AG04449 (cell line): ENCODE data around the gene AQP4.

Experiments used
- CTCF ChIA-PET: fragments of 350-600 bp; formaldehyde crosslinking; extraction: SDS; loops from one replicate; lab custom pipeline; 2021; ENCODE audit warnings: antibody characterized with exemption; lab: Yijun Ruan, JAX
- POLR2A ChIA-PET: fragments of 400-600, 350-600 bp; formaldehyde crosslinking; extraction: SDS; loops from one replicate; lab custom pipeline; 2020; ENCODE audit warnings: antibody characterized with exemption, inconsistent platforms; lab: Yijun Ruan, JAX
- DNase-seq: peaks from one replicate; pipeline ENCODE4 v3.0.0-alpha.2; 2010; ENCODE audit warnings: low read depth, low spot score
- H3K4me3 ChIP-seq: 2 replicates; pipeline ENCODE4 v1.5.1; 2011; ENCODE audit warnings: low read depth, mild to moderate bottlenecking, control low read depth, low read length
- CTCF ChIP-seq: IDR thresholded peaks from one replicate; pipeline ENCODE4 v1.5.1; 2011; ENCODE audit warnings: mild to moderate bottlenecking, moderate library complexity, low read length, control low read depth, inconsistent platforms; ENCODE audit not compliant: insufficient read depth; ENCODE audit errors: missing control alignments

Gene AQP4

DNA sequence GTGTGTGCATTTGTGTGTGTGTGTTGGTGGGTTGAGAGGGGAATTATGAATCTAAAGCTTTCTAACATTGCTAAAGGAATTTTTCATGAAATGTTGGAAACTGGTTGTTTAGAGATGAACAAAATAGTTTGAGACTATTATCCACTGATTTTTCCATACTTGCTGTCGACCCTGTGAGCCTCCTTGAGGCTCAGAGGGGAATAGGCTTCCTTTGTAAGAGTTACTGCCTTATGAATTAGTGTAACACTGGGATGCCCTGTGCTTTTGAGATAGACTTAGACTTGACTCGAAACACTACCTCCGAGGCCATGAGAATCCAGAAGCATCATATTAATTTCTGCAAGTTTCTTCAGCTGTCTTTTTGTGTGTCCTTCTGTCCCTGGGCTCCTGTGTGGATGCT is 37.9 kb downstream of the AQP4 start:
- CTCF ChIA-PET: no interaction called here
- no peak for DNase-seq
- H3K4me3 ChIP-seq: no peak overlapping the region
- TF ChIP-seq CTCF: no peak
- POLR2A ChIA-PET: no interaction called here

GRCh38 chr18:26826656-26827235 is 38.8 kb downstream of the AQP4 start:
- ChIA-PET CTCF (no interaction called here), POLR2A (no interaction called here)
- no peak overlapping the region for H3K4me3 ChIP-seq
- TF ChIP-seq CTCF: no peak
- DNase-seq: no peak

DNA sequence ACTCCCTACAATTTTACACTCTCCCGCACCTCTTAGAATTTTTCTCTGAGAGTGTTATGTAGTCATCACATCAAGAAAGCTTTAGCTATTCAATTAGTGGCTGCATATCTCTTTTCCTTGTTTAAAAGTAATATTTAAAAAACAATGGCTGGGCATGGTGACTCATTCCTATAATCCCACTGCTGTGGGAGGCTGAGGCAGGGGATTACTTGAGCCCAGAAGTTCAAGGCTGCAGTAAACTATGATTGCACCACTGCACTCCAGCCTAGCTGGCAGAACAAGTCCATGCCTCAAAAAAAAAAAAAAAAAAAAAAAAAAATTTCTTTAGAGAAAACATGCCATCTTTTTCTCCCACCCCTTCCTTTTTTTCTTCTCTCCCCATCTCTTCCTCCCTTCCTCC is 44.3 kb downstream of the AQP4 start:
- ChIA-PET CTCF (no interaction called here), POLR2A (no interaction called here)
- TF ChIP-seq CTCF: no peak
- H3K4me3 ChIP-seq: no peak overlapping the region
- no peak for DNase-seq

GRCh38 chr18:26819046-26819445 is 46.5 kb downstream of the AQP4 start:
- ChIA-PET CTCF (no interaction called here), POLR2A (no interaction called here)
- TF ChIP-seq CTCF: no peak
- no peak for DNase-seq
- no peak overlapping the region for H3K4me3 ChIP-seq

DNA sequence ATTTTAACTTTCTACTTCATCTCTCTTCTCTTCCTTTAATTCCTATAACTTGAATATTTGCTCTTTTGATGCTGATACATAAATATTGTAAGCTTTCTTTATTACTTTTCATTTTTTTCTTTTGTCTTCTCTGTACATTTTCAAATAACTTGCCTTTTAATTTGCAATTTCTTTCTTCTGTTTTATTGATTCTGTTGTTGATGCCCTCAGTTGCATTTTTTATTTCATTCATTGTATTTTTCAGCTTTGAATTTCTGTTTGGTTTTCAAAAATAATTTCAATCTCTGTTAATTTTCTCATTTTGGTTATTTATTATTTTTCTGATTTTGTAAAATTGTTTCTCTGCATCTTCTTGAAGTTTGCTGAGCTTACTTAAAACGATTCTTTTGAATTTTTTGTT is 47.0 kb downstream of the AQP4 start:
- DNase-seq: no peak
- TF ChIP-seq CTCF: no peak
- ChIA-PET POLR2A (no interaction called here), CTCF (no interaction called here)
- H3K4me3 ChIP-seq: no peak overlapping the region

- H3K4me3 ChIP-seq: no peak overlapping the region
- ChIA-PET CTCF (no interaction called here), POLR2A (no interaction called here)
- DNase-seq: no peak
- TF ChIP-seq CTCF: no peak
Measured at GRCh38 chr18:26813043-26813442, 52.5 kb downstream of the AQP4 start.
